Effector memory CD4-positive, alpha-beta T cell (primary cell): Measurements from ENCODE around the gene LCE2D.

Source experiments
- DNase-seq, 3 donors: peaks; one replicate each; pipeline ENCODE4 v3.0.0-alpha.2; 2020
- H3K27ac ChIP-seq: 2 replicates; pipeline ENCODE4 v1.7.0; 2013; ENCODE audit warnings: mild to moderate bottlenecking, low read length, moderate library complexity; ENCODE audit not compliant: insufficient read depth, poor library complexity, severe bottlenecking
- H3K27me3 ChIP-seq: replicated peaks from 2 replicates; pipeline ENCODE4 v1.7.0; 2013; ENCODE audit warnings: mild to moderate bottlenecking, low read length; ENCODE audit not compliant: insufficient read depth, control insufficient read depth, poor library complexity, severe bottlenecking
- H3K36me3 ChIP-seq: 2 replicates; pipeline ENCODE4 v1.7.0; 2013; ENCODE audit warnings: mild to moderate bottlenecking, low read length, moderate library complexity; ENCODE audit not compliant: control insufficient read depth, insufficient read depth
- H3K4me1 ChIP-seq: 2 replicates; pipeline ENCODE4 v1.7.0; 2013; ENCODE audit warnings: low read length, mild to moderate bottlenecking; ENCODE audit not compliant: control insufficient read depth, insufficient read depth, poor library complexity, severe bottlenecking
- H3K4me3 ChIP-seq: 2 replicates; pipeline ENCODE4 v1.7.0; 2013; ENCODE audit warnings: low read length, low read depth, mild to moderate bottlenecking; ENCODE audit not compliant: insufficient read depth, poor library complexity, severe bottlenecking
- H3K9me3 ChIP-seq: 2 replicates; pipeline ENCODE4 v1.7.0; 2013; ENCODE audit warnings: mild to moderate bottlenecking, low read length, moderate library complexity; ENCODE audit not compliant: control insufficient read depth
- total RNA-seq, 3 donors: gene quantifications; one replicate each; lab custom pipeline; 2026; lab: John Stamatoyannopoulos, UW

Gene LCE2D
- total RNA-seq = 0 reads per million in 3 donors

GRCh38 chr1:152663098-152663497 is at the start of gene LCE2D:
LCE2D (plus strand) TSS chr1:152663380; CDS start chr1:152664106, 726 bp downstream.
- Histone ChIP-seq H3K27ac (no peak within 1 kb of the TSS), H3K27me3 (no peaks in the 10 kb centered on the region), H3K4me3 (no peak within 1 kb of the TSS), H3K9me3 (no peaks in the 10 kb centered on the region), H3K36me3 (no peaks in the 10 kb centered on the region), H3K4me1 (no peaks in the 10 kb centered on the region)
- DNase-seq = no peak

- no peak within 1 kb of the TSS for H3K27ac ChIP-seq
- H3K4me3 ChIP-seq = no peak within 1 kb of the TSS
- H3K27me3 ChIP-seq = no peaks in the 10 kb centered on the region
- H3K36me3 ChIP-seq = no peaks in the 10 kb centered on the region
- H3K4me1 ChIP-seq = no peaks in the 10 kb centered on the region
- H3K9me3 ChIP-seq = no peaks in the 10 kb centered on the region
- DNase-seq = no peak
Measured at GRCh38 chr1:152613511-152613910, 49.7 kb upstream of the LCE2D start, which contains the start of gene LCE3B. LCE3B (plus strand) TSS chr1:152613811; CDS start chr1:152613811, 0 bp downstream.

GRCh38 chr1:152621993-152622392 is 41.2 kb upstream of the LCE2D start:
- Histone ChIP-seq H3K4me1 (no peaks in the 10 kb centered on the region), H3K27me3 (no peaks in the 10 kb centered on the region), H3K36me3 (no peaks in the 10 kb centered on the region), H3K4me3 (no peak overlapping the region), H3K9me3 (no peaks in the 10 kb centered on the region), H3K27ac (no peak overlapping the region)
- no peak for DNase-seq

GRCh38 chr1:152622803-152623202 is 40.4 kb upstream of the LCE2D start, which contains the start of gene LCE3A:
LCE3A (minus strand) TSS chr1:152623103; CDS start chr1:152623103, 0 bp downstream.
- no peaks in the 10 kb centered on the region for H3K9me3 ChIP-seq
- no peak within 1 kb of the TSS for H3K4me3 ChIP-seq
- no peak for DNase-seq
- no peaks in the 10 kb centered on the region for H3K36me3 ChIP-seq
- H3K27ac ChIP-seq = no peak within 1 kb of the TSS
- no peaks in the 10 kb centered on the region for H3K27me3 ChIP-seq
- H3K4me1 ChIP-seq = no peaks in the 10 kb centered on the region

- no peak overlapping the region for H3K27ac ChIP-seq
Measured at GRCh38 chr1:152623203-152623844, 39.9 kb upstream of the LCE2D start.

GRCh38 chr1:152626744-152627143 is 36.4 kb upstream of the LCE2D start:
- Histone ChIP-seq H3K36me3 (no peaks in the 10 kb centered on the region), H3K4me3 (no peak overlapping the region), H3K27me3 (peaks cover 5% of the 10 kb centered on the region), H3K27ac (no peak overlapping the region), H3K4me1 (no peaks in the 10 kb centered on the region), H3K9me3 (no peaks in the 10 kb centered on the region)
- no peak for DNase-seq

More at GRCh38 chr1:152623203-152623844, 39.9 kb upstream of the LCE2D start:
- H3K4me3 ChIP-seq = no peak overlapping the region
- peaks cover 3% of the 10 kb centered on the region for H3K27me3 ChIP-seq
- no peaks in the 10 kb centered on the region for H3K9me3 ChIP-seq
- no peaks in the 10 kb centered on the region for H3K36me3 ChIP-seq
- H3K4me1 ChIP-seq = no peaks in the 10 kb centered on the region
- no peak for DNase-seq

GRCh38 chr1:152630596-152630995 is 32.6 kb upstream of the LCE2D start:
- H3K36me3 ChIP-seq = no peaks in the 10 kb centered on the region
- H3K4me1 ChIP-seq = no peaks in the 10 kb centered on the region
- no peak overlapping the region for H3K27ac ChIP-seq
- H3K4me3 ChIP-seq = no peak overlapping the region
- peaks cover 5% of the 10 kb centered on the region for H3K27me3 ChIP-seq
- no peak for DNase-seq
- H3K9me3 ChIP-seq = no peaks in the 10 kb centered on the region

- Histone ChIP-seq H3K27ac (no peak overlapping the region), H3K36me3 (no peaks in the 10 kb centered on the region), H3K9me3 (no peaks in the 10 kb centered on the region), H3K4me1 (no peaks in the 10 kb centered on the region), H3K4me3 (no peak overlapping the region), H3K27me3 (peaks cover 4% of the 10 kb centered on the region)
- DNase-seq = no peak
Measured at GRCh38 chr1:152640351-152640750, 22.8 kb upstream of the LCE2D start.

- peaks cover 4% of the 10 kb centered on the region for H3K27me3 ChIP-seq
- no peak overlapping the region for H3K27ac ChIP-seq
- no peak overlapping the region for H3K4me3 ChIP-seq
- H3K36me3 ChIP-seq = no peaks in the 10 kb centered on the region
- no peaks in the 10 kb centered on the region for H3K4me1 ChIP-seq
- H3K9me3 ChIP-seq = no peaks in the 10 kb centered on the region
- DNase-seq = no peak
Measured at GRCh38 chr1:152643945-152644344, 19.2 kb upstream of the LCE2D start.

- H3K4me3 ChIP-seq = no peak overlapping the region
- no peaks in the 10 kb centered on the region for H3K36me3 ChIP-seq
- H3K4me1 ChIP-seq = no peaks in the 10 kb centered on the region
- H3K27ac ChIP-seq = no peak overlapping the region
- no peak for DNase-seq
- H3K9me3 ChIP-seq = no peaks in the 10 kb centered on the region
- no peaks in the 10 kb centered on the region for H3K27me3 ChIP-seq
Measured at GRCh38 chr1:152645146-152645545, 18.0 kb upstream of the LCE2D start.
